GM11168 (cell line): ENCODE results near the gene CENPT.
"Not testable (repeated sequence)": the region's sequence is repeated elsewhere in the genome, so short reads cannot be mapped to it uniquely, and the experiment has no call there.

Experiments used
- in situ Hi-C: fragments of 300-500 bp; cut with MboI; formaldehyde crosslinking; loops from one replicate; pipeline ENCODE4 v1.12.0; 2022; ENCODE audit warnings: low sequenced_read_pairs; ENCODE audit not compliant: unreplicated experiment

Gene CENPT

DNA sequence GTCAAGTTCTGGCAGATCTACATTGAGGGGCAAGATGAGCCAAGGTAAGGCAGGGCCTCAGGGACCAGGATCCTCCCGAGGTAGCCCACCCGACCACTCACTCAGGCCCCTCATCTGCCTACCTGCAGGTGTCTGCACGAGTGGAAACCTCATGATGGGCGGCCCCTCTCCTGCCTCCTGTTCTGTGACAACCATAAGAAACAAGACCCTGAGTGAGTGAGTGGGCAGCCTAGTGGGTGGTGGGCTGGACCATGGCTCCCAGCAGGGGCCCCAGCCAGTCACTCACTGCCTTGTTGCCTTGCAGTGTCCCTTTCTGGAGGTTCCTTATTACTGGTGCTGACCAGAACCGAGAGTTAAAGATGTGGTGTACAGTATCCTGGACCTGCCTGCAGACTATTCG lies 30.7 kb upstream of the CENPT start:
- in situ Hi-C loops = no loop called here

DNA sequence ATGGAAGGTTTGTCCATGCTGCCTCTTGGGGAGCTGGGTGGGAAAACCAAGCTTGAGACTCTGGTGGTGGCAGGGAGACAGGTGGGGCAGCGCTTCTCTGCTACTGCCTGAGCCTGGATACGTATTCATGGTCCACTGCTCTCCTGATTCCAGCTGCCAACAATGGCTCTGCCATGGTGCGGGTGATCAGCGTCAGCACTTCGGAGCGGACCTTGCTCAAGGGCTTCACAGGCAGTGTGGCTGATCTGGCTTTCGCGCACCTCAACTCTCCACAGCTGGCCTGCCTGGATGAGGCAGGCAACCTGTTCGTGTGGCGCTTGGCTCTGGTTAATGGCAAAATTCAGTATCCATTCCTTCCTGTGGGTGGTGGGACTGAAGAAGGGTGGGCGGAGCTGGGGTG lies 29.6 kb upstream of the CENPT start:
- in situ Hi-C loops = no loop called here

DNA sequence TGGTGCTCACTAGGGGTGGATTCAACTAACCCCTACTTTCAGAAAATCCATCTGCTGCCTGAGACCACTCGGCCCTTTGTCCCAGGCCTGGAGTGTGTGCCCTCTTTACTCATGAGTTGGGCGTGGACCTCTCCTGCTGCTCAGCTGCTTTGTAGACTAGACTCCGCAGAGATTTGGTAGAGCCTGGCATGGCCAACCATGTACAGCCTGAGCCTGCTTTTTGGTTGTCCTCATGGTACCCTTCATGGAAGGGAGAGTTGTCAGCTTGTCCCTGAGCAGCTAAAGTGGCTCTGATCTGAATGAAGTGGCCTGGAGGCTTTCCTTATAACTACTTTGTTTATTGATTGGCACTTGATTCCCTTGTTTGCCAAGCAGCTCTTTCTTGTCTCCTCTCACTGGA lies 26.9 kb upstream of the CENPT start:
- in situ Hi-C loops = no loop called here

DNA sequence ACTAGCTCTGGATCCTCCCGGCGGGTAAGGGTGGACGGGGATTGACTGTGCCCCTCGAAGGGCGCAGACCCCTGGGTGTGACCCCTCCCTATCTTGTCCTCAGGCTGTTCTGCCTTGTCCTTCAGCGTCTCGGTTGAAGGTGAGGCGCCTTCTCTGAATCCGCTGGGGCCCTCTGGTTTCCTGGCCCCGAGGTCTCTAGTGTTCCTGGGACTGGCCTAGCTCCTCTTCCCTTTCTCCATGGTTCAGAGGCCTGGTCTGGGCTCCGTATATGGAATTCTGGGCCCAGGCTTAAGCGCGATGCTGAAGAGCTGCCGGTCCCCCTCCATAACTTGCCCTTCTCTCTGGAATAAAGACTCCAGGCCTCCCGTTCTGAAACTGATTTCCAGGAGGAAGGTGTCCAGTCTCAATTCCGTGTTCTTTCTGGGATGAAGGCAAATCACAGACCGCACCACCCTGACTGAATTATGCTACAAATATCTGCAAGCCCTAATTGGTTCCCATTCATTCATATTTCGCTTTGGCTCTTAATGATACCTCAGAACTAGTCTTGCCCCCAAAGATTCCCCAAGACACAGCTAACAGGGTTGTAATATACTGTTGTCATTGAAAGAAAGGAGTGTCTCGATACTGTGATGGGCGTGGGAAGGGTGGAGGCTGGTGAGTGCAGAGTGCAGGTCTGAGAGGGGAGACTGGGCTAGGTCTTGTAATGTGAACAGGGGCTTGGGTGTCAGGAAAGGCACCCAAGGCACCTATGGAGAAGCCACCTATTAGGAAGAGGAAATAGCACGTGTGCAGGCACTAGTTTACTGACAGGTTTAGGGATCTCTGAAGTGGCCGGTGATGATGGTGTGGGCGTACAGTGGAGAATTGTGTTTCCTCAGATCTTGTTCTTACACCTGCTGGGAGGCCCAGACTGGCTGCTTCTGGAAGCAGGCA lies 26.2 kb upstream of the CENPT start:
- in situ Hi-C loops = no loop called here

DNA sequence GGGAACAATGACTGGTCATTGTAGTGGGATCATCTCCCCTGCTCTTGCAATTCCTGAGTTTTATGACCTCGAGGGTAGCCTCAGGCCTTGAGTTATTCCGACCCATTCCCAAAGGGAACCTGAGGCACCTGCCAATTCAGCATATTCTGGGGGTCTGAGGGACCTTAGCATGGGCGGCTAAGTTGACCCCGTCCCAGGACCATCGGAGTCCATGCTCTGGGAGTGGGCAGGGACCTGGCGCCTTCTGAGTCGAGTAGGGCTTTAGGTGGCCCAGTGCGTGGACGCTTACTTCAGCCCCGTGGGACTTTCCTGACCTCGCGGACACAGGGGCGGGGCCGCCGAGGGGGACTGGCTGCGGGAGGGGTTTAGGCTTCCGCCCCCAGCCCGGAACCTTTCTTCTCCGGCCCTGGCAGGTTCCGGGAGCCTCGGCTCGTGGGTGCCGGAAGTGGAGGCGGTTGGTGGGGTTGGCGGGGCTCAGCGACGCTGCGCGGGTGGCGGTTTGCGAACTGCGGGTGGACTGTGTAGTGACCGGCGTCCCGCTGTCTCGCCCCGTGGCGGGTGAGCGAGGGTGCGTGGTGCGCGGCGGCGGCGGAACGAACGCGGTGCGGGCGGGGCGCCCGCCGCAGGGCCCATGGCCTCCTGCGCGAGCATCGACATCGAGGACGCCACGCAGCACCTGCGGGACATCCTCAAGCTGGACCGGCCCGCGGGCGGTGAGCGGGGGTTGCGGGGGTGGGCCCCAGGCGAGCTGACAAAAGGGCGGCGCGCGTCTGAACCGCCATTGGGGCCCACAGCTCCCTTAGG lies 25.3 kb upstream of the CENPT start, which contains the start of gene EDC4:
Gene EDC4, plus strand, starts transcription at position 422 of the 804 bp plus-strand sequence. Its CDS starts 210 bp downstream, at position 632.
- in situ Hi-C loops = no loop called here

DNA sequence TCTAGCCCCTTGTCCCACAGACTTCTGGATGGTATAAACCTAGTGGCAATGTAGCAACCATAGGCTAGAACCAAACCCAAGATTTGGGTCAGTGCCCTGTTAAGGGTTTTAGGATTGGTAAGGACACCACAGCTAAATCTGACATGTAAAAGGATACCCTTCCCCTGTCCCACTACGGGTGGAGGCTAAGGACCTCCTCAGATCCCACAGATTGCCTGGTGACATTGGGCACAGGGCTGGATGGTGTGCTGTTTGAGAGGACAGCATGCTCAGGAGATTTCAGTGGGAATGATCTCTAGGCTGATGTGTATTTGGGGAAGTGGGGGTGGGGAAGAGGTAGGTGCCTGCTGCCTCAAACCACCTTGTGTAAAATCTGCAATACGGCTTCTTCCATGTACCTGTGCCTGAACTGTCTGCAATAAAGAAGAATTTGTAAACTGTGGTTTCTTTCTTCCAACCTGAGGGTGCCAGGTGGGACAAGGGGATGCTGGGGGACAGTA lies 24.7 kb upstream of the CENPT start:
- in situ Hi-C loops = no loop called here

DNA sequence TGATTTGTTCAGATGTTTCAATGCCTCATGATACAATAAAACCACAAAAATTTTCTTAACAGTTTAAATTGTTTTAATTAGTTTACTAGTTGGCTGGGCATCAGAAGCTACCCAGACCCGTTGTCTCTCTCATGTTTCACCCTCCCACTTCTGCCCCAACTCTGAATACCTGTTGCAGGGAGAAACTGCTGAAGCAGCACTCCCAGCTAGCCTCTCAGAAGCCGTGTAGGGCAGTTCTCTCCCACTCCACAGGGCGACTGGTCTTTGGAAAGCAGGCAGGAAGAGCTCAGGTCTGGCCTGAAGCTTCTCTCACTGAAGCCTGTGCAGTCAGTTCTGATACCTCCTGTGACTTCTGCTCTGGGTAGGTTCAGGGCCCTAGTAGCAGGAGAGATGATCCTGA lies 23.8 kb upstream of the CENPT start:
- in situ Hi-C loops = no loop called here

DNA sequence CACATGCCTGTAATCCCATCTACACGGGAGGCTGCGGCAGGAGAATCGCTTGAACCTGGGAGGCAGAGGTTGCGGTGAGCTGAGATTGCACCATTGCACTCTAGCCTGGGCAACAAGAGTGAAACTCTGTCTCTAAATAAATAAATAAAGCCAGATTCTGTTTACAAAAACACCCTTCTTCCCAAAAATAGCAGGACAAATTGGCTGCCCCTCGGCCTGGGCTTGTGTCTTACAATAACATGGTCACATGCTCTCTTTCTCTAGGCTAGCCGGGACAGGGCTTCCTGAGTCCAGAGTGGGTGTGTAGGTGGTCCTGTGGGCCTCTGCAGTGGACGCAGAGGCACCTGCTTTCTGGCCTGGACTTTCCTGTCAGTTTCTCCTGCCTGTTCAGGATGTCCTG lies 22.2 kb upstream of the CENPT start:
- in situ Hi-C loops = no loop called here

DNA sequence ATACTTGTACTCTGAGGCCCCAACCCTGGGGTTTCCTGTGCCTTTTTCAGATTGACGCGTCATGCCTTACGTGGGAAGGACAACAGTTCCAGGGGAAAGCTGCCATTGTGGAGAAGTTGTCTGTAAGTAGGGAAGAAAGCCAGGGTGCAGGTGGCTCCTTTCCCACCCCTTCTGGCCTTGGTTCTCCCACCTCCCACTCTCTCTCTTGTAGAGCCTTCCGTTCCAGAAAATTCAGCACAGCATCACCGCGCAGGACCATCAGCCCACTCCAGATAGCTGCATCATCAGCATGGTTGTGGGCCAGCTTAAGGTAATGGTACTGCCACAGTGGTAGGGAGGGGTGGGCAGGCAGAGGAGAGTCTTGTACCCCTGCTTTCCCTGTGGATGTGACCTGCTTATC lies 20.8 kb upstream of the CENPT start:
- in situ Hi-C loops = no loop called here

DNA sequence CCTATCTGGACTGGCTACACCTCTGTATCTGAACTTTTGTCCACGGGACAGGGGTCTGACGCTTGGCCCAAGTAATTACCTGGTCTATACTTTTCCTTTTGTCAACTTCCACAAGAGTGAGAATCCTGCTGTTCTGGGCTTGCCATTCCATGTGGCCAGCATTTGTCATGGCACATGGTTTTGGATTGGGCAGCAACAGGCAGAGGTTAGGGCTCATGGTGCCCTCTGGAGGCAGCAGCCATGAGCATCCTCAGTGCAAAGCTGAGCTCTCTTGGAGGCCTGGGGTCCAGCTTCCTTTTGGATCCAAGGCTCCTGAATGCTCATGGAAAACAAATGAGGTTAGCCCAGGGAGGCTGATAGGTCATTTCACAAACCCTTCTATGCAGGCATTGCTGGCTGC lies 17.8 kb upstream of the CENPT start:
- in situ Hi-C loops = no loop called here

DNA sequence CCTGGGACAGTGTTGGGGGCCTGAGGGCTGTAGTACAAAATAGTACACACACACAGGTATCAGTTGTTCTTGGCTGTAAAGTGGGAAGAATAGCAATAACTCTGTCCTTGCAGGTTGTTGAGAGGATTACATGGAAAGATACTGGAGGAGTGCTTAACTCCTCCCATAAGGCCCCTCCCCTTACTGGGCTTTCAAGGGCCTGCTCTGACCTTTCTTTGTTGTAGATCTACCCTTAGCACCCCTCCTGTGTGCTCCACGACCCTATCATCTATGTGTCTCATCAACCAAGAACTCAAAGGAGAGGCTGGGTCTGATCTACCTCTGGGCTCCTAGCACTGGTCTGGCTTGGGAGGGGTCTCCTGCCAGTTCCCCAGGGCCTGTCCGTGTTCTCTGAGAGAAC lies 17.1 kb upstream of the CENPT start:
- in situ Hi-C loops = no loop called here

DNA sequence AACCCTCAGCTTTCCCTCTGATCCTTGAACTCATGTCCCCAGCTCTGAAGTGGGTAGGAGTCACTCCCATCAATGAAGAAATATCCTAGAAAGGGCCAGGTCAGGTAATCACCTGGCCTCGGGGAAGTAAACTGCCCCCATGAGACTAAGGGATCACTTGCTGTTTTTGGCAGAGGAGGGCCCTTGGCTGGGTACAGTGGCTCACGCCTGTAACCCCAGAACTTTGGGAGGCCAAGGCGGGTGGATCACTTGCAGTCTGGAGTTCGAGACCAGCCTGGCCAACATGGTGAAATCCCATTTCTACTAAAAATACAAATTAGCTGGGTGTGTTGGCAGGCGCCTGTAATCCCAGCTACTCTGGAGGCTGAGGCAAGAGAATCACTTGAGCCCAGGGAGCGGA lies 16.6 kb upstream of the CENPT start:
- in situ Hi-C loops = not testable (repeated sequence)

DNA sequence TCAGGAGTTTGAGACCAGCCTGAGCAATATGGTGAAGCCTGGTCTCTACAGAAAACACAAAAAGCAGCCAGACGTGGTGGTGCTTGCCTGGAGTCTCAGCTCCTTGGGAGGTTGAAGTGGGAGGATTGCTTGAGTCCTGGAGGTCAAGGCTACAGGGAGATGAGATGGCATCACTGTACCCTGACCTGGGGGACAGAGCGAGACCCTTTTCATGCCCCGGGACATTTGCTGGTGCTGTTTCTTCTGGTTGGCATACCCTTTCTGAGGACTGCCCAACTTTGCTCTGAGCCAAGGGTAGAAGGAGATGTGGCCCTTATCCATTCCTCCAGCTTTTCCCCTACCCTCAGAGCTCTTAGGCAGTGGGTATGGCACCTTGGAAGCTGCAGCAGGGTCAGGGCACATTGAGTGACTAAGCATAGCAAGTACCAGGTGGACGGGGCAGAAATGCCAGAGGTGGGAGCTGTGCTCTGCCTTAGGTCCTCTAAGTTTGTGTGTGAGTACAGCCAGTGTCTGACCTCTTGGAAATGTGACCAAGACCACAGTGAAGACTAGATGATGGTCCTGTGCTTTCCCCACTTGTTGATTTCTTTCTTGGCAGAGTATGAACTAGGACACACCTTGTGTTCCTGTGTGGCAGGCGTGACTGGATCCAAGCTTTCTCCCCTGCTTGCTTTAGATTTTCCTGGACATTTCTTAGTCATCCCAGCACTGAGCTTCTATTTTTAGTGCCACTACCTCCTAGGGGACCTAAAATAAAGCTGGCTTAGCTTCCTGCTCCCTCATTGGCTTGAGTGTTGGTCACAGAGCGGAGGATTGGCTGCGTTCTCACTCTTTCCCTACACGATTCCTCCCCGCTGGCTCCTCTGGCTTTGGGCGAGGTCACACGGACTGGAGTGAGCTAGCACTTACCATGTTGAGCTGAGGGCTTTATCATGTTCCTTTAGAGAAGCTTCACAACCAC lies 15.4 kb upstream of the CENPT start:
- in situ Hi-C loops = no loop called here

DNA sequence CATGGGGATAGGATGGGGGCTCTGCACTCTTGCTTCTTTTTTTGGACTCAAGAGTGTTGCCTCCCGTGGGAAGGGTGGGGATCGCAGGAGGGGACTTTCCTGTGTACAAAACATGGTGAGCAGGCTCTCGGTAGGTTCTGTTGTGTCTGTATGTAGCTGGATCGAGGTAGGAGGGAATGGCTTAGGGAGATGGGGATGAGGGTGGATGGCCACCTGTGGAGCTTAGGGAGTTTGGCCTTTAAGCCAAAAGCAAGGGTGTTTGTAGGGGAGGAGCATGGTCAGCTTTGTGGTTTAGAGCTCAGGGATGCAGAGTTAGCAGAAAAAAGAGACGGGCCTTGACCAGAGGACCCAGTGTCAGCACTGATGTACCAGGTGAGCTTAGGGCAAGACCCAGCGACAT lies 14.4 kb upstream of the CENPT start:
- in situ Hi-C loops = no loop called here

DNA sequence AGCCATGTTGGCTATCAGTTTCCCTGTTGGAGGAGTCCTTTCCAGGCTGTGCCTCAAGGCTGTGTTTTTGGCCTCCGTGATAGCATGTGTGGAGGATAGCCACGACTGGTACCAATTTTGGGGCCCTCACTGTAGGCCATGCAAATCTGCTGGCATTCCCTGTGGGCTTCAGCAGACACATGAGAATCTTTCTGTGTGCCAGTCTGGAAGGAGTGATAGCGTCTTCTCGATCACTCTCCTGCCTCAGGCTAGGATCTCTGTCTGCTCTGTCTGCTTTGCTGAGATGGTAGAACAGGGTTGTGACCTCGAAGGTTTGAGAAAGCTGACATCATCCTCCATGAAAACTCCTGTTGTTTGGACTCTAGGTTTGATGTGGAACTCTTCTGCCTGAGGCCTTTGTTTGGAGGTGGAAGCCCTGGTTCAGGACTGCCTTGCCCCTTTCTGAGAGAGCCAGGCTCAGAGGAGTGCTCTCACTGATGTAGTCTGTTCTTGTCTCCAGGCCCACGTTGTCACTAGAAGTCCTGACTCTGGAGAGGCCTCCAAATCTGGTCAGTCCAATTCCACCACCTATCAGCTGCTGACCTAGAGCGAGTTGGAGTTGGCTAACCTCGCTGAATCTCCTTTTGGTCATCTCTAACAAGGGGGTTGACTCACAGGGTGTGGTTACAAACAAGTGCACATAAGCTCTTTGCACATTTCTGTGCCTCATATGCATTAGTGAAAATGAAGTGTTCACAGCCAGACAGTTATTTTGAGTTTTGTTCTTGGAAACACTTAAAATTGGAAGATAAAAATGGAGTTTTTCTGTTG lies 13.3 kb upstream of the CENPT start:
- in situ Hi-C loops = no loop called here

DNA sequence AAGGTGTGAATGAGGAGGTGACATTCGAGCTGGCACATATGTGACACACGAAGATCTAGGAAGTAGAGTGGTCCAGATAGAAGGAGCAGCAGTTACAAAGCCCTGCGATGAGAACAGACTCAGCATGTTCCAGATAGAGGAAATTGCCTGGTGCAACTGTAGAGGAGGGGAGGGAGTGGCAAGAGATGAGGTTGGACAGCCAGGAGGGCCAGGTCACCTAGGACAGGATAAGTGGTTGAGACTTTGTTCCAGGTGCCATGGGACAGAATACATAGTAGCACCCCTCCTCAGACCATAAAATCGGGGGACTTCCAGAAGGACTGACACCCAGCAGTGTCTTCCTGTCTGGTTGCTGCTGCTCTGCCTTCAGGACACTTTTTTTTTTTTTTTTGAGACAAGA lies 11.0 kb upstream of the CENPT start:
- in situ Hi-C loops = no loop called here

DNA sequence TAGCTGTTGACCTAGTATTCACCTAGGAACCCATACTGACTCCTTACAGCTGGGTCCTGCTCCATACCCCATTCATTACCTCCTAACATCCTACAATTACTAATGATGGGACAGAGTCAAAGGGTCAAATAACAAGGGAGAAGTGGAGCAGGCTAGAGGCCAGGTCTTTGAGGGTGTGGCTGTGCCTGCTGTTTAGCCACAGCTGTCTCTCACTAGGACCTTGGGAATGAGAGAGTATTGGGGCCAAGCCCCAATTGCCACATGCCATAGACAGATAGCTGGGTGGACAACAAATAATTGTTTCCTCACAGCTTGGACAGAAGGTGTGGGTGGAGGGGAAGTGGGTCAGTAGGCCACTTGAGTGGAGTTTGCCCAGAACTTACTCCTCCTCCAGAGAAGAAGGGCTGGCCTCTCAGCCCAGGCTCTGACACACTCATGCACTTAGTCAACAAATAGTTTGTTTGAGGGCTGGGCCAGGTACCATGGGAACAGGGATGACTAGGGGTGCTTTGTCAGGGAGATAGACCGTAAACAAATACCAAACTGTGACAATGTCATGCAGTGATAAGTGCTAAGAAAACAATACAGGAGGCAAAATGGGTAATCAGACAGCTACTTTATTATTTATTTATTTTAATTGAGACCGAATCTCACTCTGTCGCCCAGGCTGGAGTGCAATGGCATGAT lies 10.2 kb upstream of the CENPT start:
- in situ Hi-C loops = no loop called here

DNA sequence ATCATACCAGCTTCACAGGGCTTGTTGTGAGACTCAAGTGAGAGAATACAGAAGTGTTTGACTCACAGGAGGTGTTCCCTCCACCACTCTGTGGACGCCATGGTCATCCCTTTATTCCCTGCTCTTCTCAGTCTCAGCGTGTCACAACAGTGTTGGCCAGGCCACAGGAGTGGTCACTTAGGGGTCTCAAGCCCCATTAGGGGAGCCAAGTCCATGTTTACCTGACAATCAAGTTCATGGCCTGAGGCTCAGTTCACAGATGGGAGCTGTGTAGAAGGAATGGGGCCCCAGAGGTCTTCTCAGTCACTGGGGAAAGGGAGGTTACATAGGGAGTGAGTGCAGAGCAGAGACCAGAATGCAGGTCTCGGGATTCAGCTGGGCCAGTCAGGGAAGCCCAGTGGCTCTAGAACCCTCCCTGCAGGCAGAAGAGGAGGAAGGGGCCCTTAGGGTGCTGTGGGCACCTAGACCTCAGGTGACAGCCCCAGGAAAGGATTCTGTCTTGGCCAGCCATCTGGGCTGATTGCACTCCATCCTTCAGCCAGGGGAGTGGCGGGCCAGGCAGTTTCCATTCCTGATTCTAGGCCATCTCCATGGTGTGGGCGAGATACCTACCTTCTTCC lies 9.5 kb upstream of the CENPT start:
- in situ Hi-C loops = no loop called here
